Neutrophil (primary cell): Measurements from ENCODE around the gene FXYD4.
A peak's percentile ranks its signal among the peaks of the same experiment; 100 is the strongest.
"Not testable (repeated sequence)": the region's sequence is repeated elsewhere in the genome, so short reads cannot be mapped to it uniquely, and the experiment has no call there.

Experiments used
- H3K27ac ChIP-seq: fragments of 200-600 bp; sonication (generic); 2 replicates; pipeline ENCODE4 v1.5.1; 2016; ENCODE audit warnings: mild to moderate bottlenecking, moderate library complexity
- H3K27me3 ChIP-seq: fragments of 200-600 bp; sonication (generic); 2 replicates; pipeline ENCODE4 v1.6.0; 2016; ENCODE audit warnings: mild to moderate bottlenecking
- H3K36me3 ChIP-seq: fragments of 200-600 bp; sonication (generic); 2 replicates; pipeline ENCODE4 v1.5.1; 2017
- H3K4me1 ChIP-seq, 2 experiments: fragments of 200-600 bp in 1 of 2; sonication (generic) in 1 of 2; 1 replicate in 1 of 2; 2 replicates in 1 of 2; pipeline versions ENCODE4 v1.5.1 to v1.6.1; 2013 to 2016; ENCODE audit warnings: low read depth in 1 of 2, low read length in 1 of 2, mild to moderate bottlenecking in 1 of 2, moderate library complexity in 1 of 2; ENCODE audit not compliant: control insufficient read depth in 1 of 2, insufficient read depth in 1 of 2
- H3K4me3 ChIP-seq, 2 experiments: fragments of 200-600 bp in 1 of 2; sonication (generic) in 1 of 2; 1 replicate in 1 of 2; 2 replicates in 1 of 2; pipeline ENCODE4 v1.5.1; 2013 to 2016; ENCODE audit warnings: low read depth in 1 of 2, low read length in 1 of 2, mild to moderate bottlenecking in 1 of 2, moderate library complexity in 1 of 2
- H3K9me3 ChIP-seq: fragments of 200-600 bp; sonication (generic); 2 replicates; pipeline ENCODE4 v1.5.1; 2016
- TF ChIP-seq, protein P1 (sequence below): fragments of 200-600 bp; sonication (generic); IDR thresholded peaks from 2 replicates; pipeline ENCODE4 v1.5.1; 2016; ENCODE audit warnings: antibody characterized with exemption

The FXYD4 gene

DNA sequence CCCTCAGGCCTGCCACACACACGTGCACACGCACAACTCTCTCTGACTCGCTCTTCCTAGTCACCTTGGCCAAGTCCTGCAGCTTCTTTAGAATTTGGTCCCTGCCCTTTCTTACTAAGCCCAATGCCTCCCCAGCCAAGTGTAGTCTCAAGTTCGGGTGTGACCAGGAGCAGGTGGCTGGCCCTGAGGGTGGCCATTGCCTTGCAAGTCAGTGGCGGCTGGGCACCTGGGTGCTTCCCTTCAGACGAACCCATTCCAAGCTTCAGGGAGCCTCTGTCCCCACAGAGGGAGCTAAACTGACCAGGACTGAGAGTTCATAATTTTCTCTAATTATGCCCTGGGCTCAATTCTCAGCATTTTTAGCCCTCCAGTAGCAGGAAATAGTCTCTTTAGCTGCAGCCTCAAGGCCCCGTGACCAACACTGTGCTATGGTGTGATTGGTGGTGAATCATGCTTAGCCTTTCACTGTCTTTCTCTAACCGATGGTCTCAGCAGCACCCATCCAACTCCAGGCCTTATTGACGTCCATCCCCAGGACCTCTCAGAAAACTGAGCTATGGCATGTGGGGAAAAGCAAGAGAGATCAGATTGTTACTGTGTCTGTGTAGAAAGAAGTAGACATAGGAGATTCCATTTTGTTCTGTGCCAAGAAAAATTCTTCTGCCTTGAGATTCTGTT is 34.7 kb upstream of the FXYD4 start:
- Histone ChIP-seq H3K27me3 (no peaks in the 10 kb centered on the region), H3K4me1 (peaks cover 37 to 41% of the 10 kb centered on the region in 2 experiments), H3K9me3 (no peaks in the 10 kb centered on the region), H3K36me3 (no peaks in the 10 kb centered on the region), H3K4me3 (no peak overlapping the region), H3K27ac (peak overlapping the region; percentile 33)
- TF ChIP-seq, protein P1, sequence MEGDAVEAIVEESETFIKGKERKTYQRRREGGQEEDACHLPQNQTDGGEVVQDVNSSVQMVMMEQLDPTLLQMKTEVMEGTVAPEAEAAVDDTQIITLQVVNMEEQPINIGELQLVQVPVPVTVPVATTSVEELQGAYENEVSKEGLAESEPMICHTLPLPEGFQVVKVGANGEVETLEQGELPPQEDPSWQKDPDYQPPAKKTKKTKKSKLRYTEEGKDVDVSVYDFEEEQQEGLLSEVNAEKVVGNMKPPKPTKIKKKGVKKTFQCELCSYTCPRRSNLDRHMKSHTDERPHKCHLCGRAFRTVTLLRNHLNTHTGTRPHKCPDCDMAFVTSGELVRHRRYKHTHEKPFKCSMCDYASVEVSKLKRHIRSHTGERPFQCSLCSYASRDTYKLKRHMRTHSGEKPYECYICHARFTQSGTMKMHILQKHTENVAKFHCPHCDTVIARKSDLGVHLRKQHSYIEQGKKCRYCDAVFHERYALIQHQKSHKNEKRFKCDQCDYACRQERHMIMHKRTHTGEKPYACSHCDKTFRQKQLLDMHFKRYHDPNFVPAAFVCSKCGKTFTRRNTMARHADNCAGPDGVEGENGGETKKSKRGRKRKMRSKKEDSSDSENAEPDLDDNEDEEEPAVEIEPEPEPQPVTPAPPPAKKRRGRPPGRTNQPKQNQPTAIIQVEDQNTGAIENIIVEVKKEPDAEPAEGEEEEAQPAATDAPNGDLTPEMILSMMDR: no peak

DNA sequence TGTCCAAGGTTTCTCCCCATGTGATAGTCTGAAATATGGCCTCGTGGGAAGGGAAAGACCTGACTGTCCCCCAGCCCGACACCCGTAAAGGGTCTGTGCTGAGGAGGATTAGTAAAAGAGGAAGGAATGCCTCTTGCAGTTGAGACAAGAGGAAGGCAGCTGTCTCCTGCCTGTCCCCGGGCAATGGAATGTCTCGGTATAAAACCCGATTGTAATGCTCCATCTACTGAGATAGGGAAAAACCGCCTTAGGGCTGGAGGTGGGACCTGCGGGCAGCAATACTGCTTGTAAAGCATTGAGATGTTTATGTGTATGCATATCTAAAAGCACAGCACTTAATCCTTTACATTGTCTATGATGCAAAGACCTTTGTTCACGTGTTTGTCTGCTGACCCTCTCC is 33.9 kb upstream of the FXYD4 start:
- peaks cover 29 to 34% of the 10 kb centered on the region in 2 experiments for H3K4me1 ChIP-seq
- not testable (repeated sequence) for H3K36me3 ChIP-seq, H3K27ac ChIP-seq, H3K4me3 ChIP-seq, H3K9me3 ChIP-seq, H3K27me3 ChIP-seq

DNA sequence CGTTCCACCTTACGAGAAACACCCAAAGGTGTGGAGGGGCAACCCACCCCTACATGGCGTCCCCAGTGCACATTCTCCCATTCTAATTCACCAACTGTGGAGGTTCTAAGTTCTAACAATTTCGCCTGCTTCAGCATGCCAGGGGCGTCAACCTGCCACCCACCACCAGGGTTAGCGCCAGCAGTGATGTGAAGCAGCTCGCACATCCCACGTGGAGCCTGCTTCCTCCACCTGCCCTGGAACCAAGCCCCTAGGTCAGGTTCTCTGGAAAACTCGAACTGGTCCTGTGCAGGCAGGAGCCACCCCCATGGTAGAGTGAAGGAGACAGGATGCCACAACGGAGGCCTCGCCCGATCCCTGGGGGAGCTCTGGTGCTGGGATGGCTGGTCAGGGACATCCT is 33.3 kb upstream of the FXYD4 start:
- Histone ChIP-seq H3K9me3 (no peaks in the 10 kb centered on the region), H3K4me3 (no peak overlapping the region), H3K27ac (no peak overlapping the region), H3K4me1 (peaks cover 23 to 28% of the 10 kb centered on the region in 2 experiments), H3K36me3 (no peaks in the 10 kb centered on the region), H3K27me3 (no peaks in the 10 kb centered on the region)
- TF ChIP-seq, protein P1: no peak

DNA sequence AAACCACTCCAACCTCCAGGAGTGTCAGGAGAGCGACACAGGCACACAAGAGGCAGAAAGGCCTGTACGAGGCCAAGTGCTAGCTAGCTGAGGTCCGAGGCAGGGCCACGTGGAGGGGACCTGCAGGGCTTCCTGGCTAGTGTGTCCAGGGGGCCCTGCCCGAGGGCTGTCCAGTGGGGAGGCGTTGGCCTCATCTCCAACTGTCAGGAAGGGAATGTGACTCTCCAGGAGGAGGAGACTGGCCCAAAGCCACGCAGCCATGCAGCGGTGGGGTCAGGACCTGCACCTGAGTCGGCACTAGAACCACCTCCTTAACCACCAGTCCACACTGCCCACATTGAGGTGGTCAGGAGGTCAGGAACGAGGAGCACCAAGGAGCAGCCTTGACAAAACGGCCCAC is 32.3 kb upstream of the FXYD4 start:
- Histone ChIP-seq H3K27me3 (no peaks in the 10 kb centered on the region), H3K36me3 (no peaks in the 10 kb centered on the region), H3K4me3 (no peak overlapping the region), H3K4me1 (peaks cover 13 to 18% of the 10 kb centered on the region in 2 experiments), H3K27ac (no peak overlapping the region), H3K9me3 (no peaks in the 10 kb centered on the region)
- TF ChIP-seq, protein P1: no peak

DNA sequence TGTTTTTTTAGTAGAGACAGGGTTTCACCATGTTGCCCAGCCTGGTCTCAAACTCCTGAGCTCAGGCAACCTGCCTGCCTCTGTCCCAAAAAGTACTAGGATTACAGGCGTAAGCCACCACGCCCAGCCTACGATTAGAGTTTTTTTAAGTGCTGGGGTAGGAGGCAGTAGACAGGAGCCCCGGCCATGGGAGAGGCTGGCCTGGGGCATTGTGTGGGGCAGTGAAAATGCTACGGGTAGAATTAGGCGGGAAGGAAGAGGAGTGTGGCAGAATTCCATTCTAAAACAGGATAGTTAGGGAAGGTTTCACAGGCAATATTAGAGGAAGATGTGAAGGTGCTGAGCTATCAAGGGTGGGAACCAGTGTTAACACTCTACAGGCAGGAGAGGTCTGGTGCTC is 31.3 kb upstream of the FXYD4 start:
- Histone ChIP-seq H3K4me3 (no peak overlapping the region), H3K36me3 (no peaks in the 10 kb centered on the region), H3K27ac (no peak overlapping the region), H3K9me3 (no peaks in the 10 kb centered on the region), H3K27me3 (no peaks in the 10 kb centered on the region), H3K4me1 (peaks cover 10 to 16% of the 10 kb centered on the region in 2 experiments)
- TF ChIP-seq, protein P1: no peak

DNA sequence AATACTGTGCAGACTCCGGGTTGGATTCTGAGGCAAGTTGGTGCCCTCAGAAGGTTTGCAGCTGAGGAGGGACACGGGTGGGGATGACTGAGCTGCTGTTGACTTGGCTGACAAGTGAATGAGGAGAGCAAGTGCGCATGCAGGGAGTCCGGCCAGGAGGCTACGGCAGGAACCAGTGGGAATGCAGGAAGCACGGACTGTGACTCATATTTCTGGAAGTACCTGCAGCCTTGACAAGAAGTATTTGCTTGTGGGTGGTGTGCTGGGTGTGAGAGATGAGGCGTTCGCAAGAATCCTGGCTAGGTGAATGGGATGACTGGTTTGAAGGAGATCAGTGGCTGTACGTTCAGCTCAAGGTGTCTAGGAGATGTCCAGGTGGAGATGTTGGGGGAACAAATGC is 30.8 kb upstream of the FXYD4 start:
- H3K9me3 ChIP-seq: no peaks in the 10 kb centered on the region
- no peaks in the 10 kb centered on the region for H3K27me3 ChIP-seq
- H3K27ac ChIP-seq: no peak overlapping the region
- TF ChIP-seq, protein P1: no peak
- H3K36me3 ChIP-seq: no peaks in the 10 kb centered on the region
- no peak overlapping the region for H3K4me3 ChIP-seq
- H3K4me1 ChIP-seq: peaks cover 5 to 11% of the 10 kb centered on the region in 2 experiments
